Glutamatergic neuron (in vitro differentiated cells): ENCODE measurements around the gene APOL2. TPM values are rescaled to one million over a fixed set of nuclear protein-coding genes. Genes with fewer than 3 reads are reported as not detected.
"Not testable (repeated sequence)": the region's sequence is repeated elsewhere in the genome, so short reads cannot be mapped to it uniquely, and the experiment has no call there.

Experiments
- DNase-seq: peaks from one replicate; pipeline ENCODE4 v3.0.0; 2022
- H3K27ac Mint-ChIP-seq: one replicate; pipeline ENCODE4 v1.8.0; 2020; ENCODE audit warnings: mild to moderate bottlenecking, mixed read lengths, inconsistent platforms; ENCODE audit not compliant: unreplicated experiment
- H3K27me3 Mint-ChIP-seq: one replicate; pipeline ENCODE4 v1.8.0; 2020; ENCODE audit warnings: mild to moderate bottlenecking, moderate library complexity, mixed read lengths, inconsistent platforms; ENCODE audit not compliant: unreplicated experiment
- H3K36me3 Mint-ChIP-seq: one replicate; pipeline ENCODE4 v1.8.0; 2020; ENCODE audit warnings: mild to moderate bottlenecking, mixed read lengths, inconsistent platforms; ENCODE audit not compliant: unreplicated experiment
- H3K4me1 Mint-ChIP-seq: one replicate; pipeline ENCODE4 v1.8.0; 2020; ENCODE audit warnings: mild to moderate bottlenecking, low read depth, mixed read lengths, inconsistent platforms; ENCODE audit not compliant: unreplicated experiment
- H3K4me3 Mint-ChIP-seq: one replicate; pipeline ENCODE4 v1.8.0; 2020; ENCODE audit warnings: mild to moderate bottlenecking, mixed read lengths, inconsistent platforms; ENCODE audit not compliant: unreplicated experiment
- H3K9me3 Mint-ChIP-seq: one replicate; pipeline ENCODE4 v1.8.0; 2020; ENCODE audit warnings: mild to moderate bottlenecking, moderate library complexity, mixed read lengths, inconsistent platforms; ENCODE audit not compliant: unreplicated experiment
- total RNA-seq: library from RNA; stranded (reverse); fragmentation: NEBNext Ultra II Directional; extraction: Animal tissue kit (Norgen Biotek cat#: 25700); gene quantifications from one replicate; pipeline ENCODE4 v1.2.1, GENCODE V29; 2021; ENCODE audit not compliant: unreplicated experiment
- TF ChIP-seq, protein P1 (sequence below): fragments of 200-600 bp; sonication (generic); IDR thresholded peaks from one replicate; pipeline ENCODE4 v1.5.0; 2021; ENCODE audit not compliant: partially characterized antibody, unreplicated experiment

Gene APOL2
- total RNA-seq, 1 donor from 2014 or later = not detected

DNA sequence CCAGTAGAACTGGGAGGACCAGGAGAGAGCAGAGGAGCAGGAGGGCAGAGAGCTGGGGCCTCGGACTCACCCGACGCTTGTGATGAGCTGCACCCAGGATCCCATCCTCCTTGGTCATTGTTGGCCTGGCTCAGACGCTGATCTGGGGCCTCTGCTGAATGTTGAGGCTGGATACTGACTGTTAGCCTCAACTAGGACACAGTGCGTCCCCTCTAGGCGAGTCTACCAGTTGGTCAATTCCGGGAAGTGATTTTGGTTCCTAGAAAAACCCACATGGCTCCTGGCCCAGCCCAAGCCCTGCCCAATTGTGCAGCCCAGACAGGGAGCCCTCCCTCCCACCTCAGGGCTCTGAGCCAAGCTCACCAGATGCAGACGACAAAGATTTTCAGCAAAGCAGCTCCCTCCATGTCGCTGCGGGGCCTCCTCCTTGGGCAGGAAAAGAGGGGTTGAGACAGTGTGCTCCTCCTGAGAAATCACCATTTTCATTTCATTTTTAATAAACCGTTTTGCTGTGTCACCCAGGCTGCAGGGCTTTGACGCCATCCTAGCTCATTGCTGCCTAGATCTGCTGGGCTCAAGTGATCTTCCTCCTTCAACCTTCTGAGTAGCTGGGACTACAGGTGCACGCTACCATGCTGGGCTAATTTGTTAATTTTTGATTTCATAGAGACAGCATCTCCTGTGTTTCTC is 37.6 kb downstream of the APOL2 start, which contains the start of gene APOL4:
Gene APOL4 (minus strand): TSS at position 180 of the 690 bp plus-strand sequence. CDS start 75 bp downstream, at position 105.
- H3K36me3 Mint-ChIP-seq = no peaks in the 10 kb centered on the region
- H3K27ac Mint-ChIP-seq = no peak within 1 kb of the TSS
- no peak for DNase-seq
- H3K27me3 Mint-ChIP-seq = peaks cover 3% of the 10 kb centered on the region
- no peak within 1 kb of the TSS for H3K4me3 Mint-ChIP-seq
- peaks cover 8% of the 10 kb centered on the region for H3K9me3 Mint-ChIP-seq
- TF ChIP-seq, protein P1, sequence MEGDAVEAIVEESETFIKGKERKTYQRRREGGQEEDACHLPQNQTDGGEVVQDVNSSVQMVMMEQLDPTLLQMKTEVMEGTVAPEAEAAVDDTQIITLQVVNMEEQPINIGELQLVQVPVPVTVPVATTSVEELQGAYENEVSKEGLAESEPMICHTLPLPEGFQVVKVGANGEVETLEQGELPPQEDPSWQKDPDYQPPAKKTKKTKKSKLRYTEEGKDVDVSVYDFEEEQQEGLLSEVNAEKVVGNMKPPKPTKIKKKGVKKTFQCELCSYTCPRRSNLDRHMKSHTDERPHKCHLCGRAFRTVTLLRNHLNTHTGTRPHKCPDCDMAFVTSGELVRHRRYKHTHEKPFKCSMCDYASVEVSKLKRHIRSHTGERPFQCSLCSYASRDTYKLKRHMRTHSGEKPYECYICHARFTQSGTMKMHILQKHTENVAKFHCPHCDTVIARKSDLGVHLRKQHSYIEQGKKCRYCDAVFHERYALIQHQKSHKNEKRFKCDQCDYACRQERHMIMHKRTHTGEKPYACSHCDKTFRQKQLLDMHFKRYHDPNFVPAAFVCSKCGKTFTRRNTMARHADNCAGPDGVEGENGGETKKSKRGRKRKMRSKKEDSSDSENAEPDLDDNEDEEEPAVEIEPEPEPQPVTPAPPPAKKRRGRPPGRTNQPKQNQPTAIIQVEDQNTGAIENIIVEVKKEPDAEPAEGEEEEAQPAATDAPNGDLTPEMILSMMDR = no peak
- H3K4me1 Mint-ChIP-seq = peaks cover 17% of the 10 kb centered on the region

GRCh38 chr22:36201025-36201424 is 38.3 kb downstream of the APOL2 start:
- not testable (repeated sequence) for H3K27me3 Mint-ChIP-seq, H3K4me3 Mint-ChIP-seq, H3K27ac Mint-ChIP-seq

DNA sequence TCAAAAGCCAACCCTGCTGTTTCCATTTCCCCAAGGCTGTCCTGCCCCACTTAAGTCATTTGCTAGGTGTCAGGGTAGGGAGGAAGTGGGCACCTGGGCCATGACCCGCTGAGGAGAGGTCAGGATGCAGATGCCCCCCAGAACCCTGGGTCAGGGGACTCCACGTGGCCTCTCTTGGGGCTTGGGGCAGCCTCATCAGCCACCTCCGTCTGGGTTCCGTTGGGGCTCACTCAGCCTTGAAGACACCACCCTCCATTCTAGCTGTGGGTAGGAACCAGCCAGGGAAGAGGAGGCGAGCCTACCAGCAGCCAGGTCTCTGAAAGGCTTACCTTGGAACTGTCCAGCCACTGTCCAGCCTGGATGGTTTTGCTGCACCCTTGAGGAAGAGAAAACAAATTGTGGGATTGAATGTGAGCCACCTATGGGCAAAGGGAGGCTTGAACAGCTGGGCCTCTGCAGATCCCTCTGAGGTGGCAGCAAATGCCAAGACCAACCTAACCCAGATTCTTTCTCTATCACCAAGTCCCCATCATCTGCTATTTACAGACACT is 40.3 kb downstream of the APOL2 start:
- H3K9me3 Mint-ChIP-seq = peaks cover 9% of the 10 kb centered on the region
- peaks cover 3% of the 10 kb centered on the region for H3K27me3 Mint-ChIP-seq
- no peak overlapping the region for H3K27ac Mint-ChIP-seq
- no peak overlapping the region for H3K4me3 Mint-ChIP-seq
- no peaks in the 10 kb centered on the region for H3K36me3 Mint-ChIP-seq
- TF ChIP-seq, protein P1 = no peak
- DNase-seq = no peak
- peaks cover 25% of the 10 kb centered on the region for H3K4me1 Mint-ChIP-seq

More at GRCh38 chr22:36201025-36201424, 38.3 kb downstream of the APOL2 start:
- H3K9me3 Mint-ChIP-seq, DNase-seq, H3K36me3 Mint-ChIP-seq: not testable (repeated sequence)
- H3K4me1 Mint-ChIP-seq = peaks cover 23% of the 10 kb centered on the region

GRCh38 chr22:36198536-36198935 is 40.8 kb downstream of the APOL2 start:
- Mint-ChIP-seq H3K4me3 (peak overlapping the region; percentile 9), H3K36me3 (no peaks in the 10 kb centered on the region), H3K4me1 (peaks cover 25% of the 10 kb centered on the region), H3K9me3 (peaks cover 9% of the 10 kb centered on the region), H3K27ac (no peak overlapping the region), H3K27me3 (peaks cover 3% of the 10 kb centered on the region)
- TF ChIP-seq, protein P1 = no peak
- no peak for DNase-seq

DNA sequence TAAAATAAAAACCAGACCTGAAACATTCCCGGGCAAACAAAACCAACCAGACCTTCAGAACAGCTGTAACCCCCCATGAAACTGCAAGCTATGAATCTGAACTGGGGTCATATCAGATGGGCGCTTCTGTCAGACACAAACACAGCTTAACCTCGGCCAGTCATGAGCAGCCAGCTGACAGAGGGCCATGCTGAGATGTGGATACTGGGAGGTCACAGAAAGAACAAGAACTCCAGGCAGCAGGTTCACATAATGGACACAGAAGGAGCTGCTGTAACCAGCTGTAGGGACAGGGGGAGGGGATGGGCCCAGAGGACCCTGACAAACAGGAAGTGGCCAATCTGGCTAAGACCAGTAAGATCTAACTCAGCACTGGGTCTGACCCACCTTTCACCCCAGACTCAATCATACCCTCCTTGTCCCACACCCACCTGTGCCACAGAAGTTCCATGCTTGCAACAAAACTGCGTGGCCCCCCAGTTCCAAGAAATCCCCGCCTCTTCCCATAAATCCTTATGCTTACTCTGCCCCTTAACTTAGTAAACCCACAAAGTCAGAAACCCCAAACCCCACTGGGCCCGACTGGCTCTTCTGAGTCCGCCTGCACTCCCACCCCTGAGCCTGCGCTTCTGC is 41.7 kb downstream of the APOL2 start:
- peaks cover 9% of the 10 kb centered on the region for H3K9me3 Mint-ChIP-seq
- peak overlapping the region; percentile 96 for H3K27ac Mint-ChIP-seq
- TF ChIP-seq, protein P1 = no peak
- peak overlapping the region; percentile 76 for H3K4me3 Mint-ChIP-seq
- no peaks in the 10 kb centered on the region for H3K36me3 Mint-ChIP-seq
- peak; percentile 51 for DNase-seq
- H3K27me3 Mint-ChIP-seq = peaks cover 4% of the 10 kb centered on the region
- H3K4me1 Mint-ChIP-seq = peaks cover 25% of the 10 kb centered on the region
